Measurements from ENCODE around the gene SHC2.

GRCh38 chr19:379796-380195 is 81.0 kb downstream of the SHC2 start:
- no peak for TF ChIP-seq CTCF (IDR thresholded peaks at IDR 0.05; ENCODE audit: poor library complexity)
- TF ChIP-seq EZH2 (IDR thresholded peaks at IDR 0.05; ENCODE audit: borderline replicate concordance): no peak

All from hepatocyte (in vitro differentiated cells).